Activated CD4-positive, alpha-beta T cell treated with anti-CD3 and anti-CD28 coated beads, Interleukin-2, amount 50 U/mL, for 1 hour (primary cell): ENCODE results near the gene TP53TG5.

Source experiments
- DNase-seq: peaks from one replicate; pipeline ENCODE4 v3.0.0-alpha.2; 2020

TP53TG5 gene

GRCh38 chr20:45322952-45323383, 55.2 kb downstream of the TP53TG5 start:
- no peak for DNase-seq
